GM13977 (cell line): ENCODE measurements around the gene SUCLG2.

Experiments used
- DNase-seq: peaks from one replicate; pipeline ENCODE4 v3.0.0; 2012; ENCODE audit warnings: low spot score
- in situ Hi-C: fragments of 300-500 bp; cut with MboI; formaldehyde crosslinking; loops from one replicate; pipeline ENCODE4 v1.12.0; 2022; ENCODE audit warnings: low sequenced_read_pairs, low pct_unique_long_range_greater_than_20kb, mixed read lengths, inconsistent platforms; ENCODE audit not compliant: unreplicated experiment
- TF ChIP-seq, protein P1 (sequence below): IDR thresholded peaks from 2 replicates; pipeline ENCODE4 v1.5.1; 2012; ENCODE audit warnings: mild to moderate bottlenecking, control low read depth; ENCODE audit not compliant: insufficient read depth; ENCODE audit errors: extremely low read depth, missing control alignments

Gene SUCLG2

DNA sequence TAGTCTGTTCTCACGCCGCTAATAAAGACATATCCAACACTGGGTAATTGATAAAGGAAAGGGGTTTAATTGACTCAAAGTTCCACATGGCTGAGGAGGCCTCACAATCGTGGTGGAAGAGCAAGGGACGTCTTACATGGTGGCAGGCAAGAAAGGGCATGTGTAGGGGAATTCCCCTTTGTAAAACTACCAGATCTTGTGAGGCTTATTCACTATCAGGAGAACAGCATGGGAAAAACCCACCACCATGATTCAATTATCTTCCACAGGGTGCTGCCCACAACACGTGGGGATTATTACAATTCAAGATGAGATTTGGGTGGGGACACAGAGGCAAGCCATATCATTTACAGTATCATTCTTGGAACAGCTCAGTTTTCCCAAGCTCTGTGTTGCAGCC is 268.0 kb downstream of the SUCLG2 start:
- in situ Hi-C loops: loop anchor here (10.0 kb wide), 1 partner anchor 398 kb away; no protein-coding TSS in a partner anchor
- no peak for DNase-seq
- TF ChIP-seq, protein P1, sequence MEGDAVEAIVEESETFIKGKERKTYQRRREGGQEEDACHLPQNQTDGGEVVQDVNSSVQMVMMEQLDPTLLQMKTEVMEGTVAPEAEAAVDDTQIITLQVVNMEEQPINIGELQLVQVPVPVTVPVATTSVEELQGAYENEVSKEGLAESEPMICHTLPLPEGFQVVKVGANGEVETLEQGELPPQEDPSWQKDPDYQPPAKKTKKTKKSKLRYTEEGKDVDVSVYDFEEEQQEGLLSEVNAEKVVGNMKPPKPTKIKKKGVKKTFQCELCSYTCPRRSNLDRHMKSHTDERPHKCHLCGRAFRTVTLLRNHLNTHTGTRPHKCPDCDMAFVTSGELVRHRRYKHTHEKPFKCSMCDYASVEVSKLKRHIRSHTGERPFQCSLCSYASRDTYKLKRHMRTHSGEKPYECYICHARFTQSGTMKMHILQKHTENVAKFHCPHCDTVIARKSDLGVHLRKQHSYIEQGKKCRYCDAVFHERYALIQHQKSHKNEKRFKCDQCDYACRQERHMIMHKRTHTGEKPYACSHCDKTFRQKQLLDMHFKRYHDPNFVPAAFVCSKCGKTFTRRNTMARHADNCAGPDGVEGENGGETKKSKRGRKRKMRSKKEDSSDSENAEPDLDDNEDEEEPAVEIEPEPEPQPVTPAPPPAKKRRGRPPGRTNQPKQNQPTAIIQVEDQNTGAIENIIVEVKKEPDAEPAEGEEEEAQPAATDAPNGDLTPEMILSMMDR: no peak

DNA sequence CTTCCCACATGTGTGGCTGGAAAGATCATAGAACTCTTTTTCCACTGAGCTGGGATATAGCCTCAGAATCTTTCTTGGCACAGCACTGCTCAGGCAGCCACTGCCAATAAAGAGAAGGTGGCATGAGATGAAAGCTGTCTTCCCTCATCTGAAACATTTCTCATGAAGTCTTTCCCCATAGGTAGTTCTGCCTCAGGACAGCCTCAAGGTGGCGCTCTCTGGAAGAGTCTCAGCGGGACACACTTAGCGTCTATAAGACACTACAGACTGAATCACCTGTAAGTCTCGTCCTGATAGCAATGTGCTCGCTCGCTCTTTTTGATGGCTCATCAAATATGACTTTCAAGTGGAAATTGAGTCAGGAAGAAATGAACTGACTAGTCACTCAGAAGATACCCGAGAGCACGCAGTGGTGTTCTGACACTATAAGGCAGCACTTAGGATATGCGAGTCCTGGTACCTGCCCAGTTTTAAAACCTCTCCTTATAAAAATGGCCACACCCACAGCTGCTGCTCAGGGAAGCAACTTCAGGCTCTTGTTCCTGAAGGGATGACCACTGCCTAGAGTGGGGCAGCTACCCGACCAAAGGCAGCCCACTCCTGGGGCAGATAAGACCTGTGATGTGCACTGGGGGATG is 269.5 kb downstream of the SUCLG2 start:
- in situ Hi-C loops: loop anchor here (10.0 kb wide), 1 partner anchor 400 kb away; no protein-coding TSS in a partner anchor
- TF ChIP-seq, protein P1: peak; percentile 79
- peak; percentile 25 for DNase-seq

DNA sequence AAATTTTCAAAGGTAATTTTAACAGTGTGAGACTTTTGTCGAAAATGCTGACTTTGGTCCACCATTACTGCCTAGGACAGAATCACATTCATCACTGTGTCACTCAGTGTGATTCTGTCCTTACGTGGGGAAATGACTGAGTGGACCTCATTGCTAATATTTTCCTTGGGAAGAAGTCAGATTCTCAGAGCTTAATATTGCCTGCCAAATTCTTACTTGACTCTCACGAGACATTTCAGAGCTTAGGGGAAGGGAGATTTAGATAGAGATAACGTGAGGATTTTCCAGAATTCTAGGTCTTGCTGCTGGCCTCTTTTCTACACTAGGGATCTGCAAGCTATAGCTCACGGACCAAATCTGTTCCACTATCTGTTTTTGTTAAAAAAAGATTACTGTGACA is 270.4 kb downstream of the SUCLG2 start:
- TF ChIP-seq, protein P1: no peak
- no peak for DNase-seq
- in situ Hi-C loops: loop anchor here (10.0 kb wide), 1 partner anchor 401 kb away; no protein-coding TSS in a partner anchor

DNA sequence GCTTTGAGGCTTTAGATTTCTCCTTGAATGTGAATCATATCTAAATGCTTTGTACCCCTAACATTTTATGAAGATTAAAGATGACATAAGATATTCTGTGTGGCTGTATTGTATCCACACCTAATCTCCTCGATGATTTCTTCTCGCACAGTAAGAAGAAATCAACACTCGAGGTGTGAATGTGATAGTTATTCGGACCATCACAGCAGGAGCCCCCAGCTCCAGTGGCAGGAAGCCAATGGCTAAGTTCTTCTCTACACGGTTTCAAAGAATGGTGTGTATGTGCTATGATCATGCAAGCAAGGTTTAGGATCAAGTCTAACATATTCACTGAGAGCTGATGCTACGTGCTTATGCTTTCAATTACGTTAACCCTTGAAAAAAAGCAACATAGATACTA is 271.0 kb downstream of the SUCLG2 start:
- TF ChIP-seq, protein P1: no peak
- in situ Hi-C loops: loop anchor here (10.0 kb wide), 1 partner anchor 401 kb away; no protein-coding TSS in a partner anchor
- DNase-seq: no peak

DNA sequence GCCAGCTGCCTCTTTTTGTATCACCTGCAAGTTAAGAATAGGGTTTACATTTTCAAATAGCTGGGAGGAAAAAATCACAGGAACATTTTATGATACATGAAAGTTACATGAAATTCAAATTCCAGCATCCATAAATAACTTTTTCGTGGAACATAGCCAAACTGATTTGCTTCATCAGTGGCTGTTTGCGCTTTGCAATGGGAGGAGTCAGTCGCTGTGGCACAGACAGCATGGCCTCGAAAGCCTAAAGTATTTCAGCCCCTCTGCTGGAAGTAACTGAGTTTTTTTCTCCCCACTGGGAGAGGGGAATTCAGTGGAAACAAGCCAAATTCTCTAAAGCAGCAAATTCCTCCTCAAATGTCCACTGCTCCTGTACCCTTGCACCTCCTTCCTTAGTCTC is 271.9 kb downstream of the SUCLG2 start:
- in situ Hi-C loops: loop anchor here (10.0 kb wide), 1 partner anchor 402 kb away; no protein-coding TSS in a partner anchor
- TF ChIP-seq, protein P1: no peak

GRCh38 chr3:67381667-67382272 is 272.6 kb downstream of the SUCLG2 start:
- in situ Hi-C loops: loop anchor here (10.0 kb wide), 1 partner anchor 403 kb away; no protein-coding TSS in a partner anchor
- DNase-seq: peak; percentile 26
- TF ChIP-seq, protein P1: peak; percentile 68

More for the DNA sequence above, 271.9 kb downstream of the SUCLG2 start:
- no peak for DNase-seq
